ENCODE measurements around the gene LHFPL6.

Gene LHFPL6

DNA sequence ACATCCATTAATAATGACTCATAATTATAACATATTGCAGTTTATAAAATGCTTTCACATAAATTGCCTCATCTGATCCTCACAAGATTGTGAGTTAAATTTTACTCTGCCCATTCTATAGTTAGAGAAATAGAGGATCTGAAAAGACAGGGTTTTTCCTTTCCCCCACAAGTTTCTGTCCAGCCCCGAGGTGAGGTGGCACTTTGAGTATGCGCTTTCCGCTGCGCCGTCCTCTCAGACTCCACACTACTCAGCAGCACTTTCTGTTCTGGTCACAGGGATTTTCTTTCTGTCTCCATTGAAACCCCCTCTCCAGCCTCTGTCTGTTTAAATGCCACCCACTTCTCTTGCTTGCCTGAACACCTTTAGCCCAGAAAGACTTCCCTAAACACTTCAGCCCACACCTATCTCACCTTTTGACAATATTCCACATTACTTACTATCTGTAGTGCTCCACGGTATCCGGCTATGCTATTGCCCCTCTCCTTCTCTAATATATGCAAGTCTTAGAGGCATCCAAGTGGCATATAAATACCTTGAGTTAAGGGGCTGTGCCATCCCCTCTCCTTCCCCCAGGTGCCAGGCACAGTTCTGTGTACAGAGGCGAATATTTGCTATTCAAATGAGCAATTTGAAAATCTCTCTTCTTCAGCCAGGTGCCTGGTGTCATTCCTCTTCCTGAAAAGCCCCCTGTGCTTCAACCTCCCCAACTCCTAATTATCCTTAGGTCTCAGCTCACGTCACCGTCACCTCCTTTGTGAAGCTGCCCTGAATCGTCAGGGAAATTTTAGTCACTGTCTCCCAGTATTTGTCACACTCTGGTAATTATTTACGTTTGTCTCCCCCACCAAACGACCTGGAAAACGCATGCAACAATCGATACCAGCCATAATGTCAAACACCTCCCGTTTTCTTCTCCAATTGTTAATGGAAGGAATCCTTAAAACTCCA is 296.1 kb downstream of the LHFPL6 start:
- no peak for DNase-seq (ENCODE audit: low spot score)

DNA sequence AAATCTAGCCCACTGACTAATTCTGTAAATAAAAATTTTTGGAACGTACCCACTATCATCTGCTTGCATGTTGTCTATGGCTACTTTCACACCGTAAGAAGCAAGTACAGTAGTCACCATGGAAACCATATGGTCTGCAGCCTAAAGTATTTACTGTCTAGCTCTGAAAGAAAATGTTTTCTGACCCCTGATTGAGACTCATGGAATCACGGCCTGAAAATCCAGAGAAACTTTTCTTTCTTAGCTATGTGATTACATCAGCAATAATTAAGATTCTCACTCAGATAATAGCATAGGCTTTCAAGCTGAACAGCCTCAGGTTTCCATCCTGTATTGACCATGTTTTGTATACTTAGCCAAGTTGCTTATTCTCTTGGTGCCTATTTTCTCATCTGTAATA is 300.2 kb downstream of the LHFPL6 start:
- DNase-seq (ENCODE audit: low spot score): no peak

DNA sequence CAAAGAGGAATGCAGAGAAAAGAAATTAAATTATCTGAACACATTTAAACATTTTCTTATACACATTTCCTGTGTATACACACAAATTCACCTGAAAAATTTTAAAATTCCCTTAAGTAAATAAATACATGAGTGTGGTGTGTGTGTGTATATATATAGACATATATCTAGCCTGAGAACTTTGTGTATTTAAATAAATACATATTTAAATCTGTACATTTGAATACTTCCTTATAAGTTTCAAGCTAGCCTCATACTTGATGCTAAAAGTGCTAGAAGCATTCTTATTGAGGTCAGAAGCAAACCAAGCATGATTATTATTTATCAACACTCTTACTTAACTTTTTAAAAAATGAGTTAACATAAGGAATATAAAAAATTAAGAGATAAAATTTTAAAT is 304.0 kb downstream of the LHFPL6 start:
- DNase-seq (ENCODE audit: low spot score): no peak

DNA sequence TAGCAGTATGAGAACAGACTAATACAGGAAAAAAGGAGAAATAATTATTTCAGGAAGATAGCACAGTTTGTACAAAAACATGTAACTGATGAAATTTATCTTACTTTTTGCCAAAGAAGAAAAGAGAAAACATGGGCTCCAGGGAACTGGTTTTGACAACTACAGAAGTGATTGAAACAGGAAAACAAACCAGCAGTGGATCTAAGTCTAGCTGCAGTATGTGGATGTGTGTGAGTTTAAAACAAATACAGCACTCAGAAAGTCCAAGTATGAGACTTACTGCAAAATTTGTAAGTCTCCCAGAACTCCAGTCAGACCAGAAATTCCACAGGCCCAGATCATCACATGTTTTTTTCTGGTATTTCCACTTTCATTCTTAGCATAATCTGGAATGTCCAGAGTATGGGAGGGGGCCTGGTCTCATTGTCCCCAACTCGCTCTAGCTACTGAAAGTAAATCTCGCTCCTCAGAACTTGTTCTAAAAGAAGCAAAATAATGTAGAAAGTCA is 305.3 kb downstream of the LHFPL6 start:
- DNase-seq (ENCODE audit: low spot score): no peak

DNA sequence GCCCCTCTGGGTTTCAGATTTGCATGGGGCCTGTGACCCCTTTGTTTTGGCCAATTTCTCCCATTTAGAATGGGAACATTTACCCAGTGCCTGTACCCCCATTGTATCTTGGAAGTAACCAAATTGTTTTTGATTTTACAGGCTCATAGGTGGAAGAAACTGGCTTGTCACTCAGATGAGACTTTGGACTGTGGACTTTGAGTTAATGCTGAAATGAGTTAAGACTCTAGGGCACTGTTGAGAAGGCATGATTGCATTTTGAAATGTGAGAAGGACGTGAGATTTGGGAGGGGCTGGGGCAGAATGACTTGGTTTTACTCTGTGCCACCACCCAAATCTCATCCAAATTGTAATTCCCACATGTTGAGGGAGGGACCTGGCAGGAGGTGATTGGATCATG is 306.0 kb downstream of the LHFPL6 start:
- no peak for DNase-seq (ENCODE audit: low spot score)

DNA sequence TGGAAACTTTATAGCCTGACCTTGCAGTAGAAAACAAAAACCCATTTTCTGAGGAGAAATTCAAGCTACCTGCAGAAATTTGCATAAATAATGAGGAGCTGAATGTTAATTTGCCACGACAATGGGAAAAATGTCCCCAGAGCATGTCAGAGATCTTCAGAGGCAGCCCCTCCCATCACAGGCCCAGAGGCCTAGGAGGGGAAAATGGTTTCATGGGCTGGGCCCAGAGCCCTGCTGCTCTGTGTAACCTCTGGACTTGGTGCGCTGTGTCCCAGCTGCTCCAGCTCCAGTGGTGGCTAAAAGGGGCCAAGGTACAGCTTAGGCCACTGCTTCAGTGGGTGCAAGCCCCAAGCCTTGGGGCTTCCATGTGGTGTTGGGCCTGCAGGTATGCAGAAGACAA is 306.8 kb downstream of the LHFPL6 start:
- DNase-seq (ENCODE audit: low spot score): no peak
